GM12878 (cell line): ENCODE measurements around the gene SPARC. TPM values are rescaled to one million over a fixed set of nuclear protein-coding genes. Genes with fewer than 3 reads are reported as not detected.

Source experiments
- ATAC-seq: fragments of 200-7000 bp; cut with Tn5 transposase; 3 replicates; pipeline ENCODE4 v1.9.1; 2020; ENCODE audit warnings: mild to moderate bottlenecking, moderate library complexity
- BruUV-seq: library from RNA; stranded (reverse); fragments of 400-500 nt; replicated peaks from 2 replicates; lab custom pipeline; 2021; lab: Mats Ljungman, UMichigan
- CTCF ChIA-PET: fragments of 300-600 bp; sonication (Branson Sonifier 250); formaldehyde crosslinking; extraction: SDS; loops from one replicate; lab custom pipeline; 2021; ENCODE audit warnings: inconsistent platforms; lab: Yijun Ruan, JAX
- POLR2A ChIA-PET: fragments of 350-600 bp; formaldehyde crosslinking; extraction: SDS; loops from one replicate; lab custom pipeline; 2021; ENCODE audit warnings: inconsistent platforms; lab: Charles Lee
- RAD21 ChIA-PET: fragments of 300-600 bp; sonication (Branson Sonifier 250); formaldehyde crosslinking; loops from one replicate; lab custom pipeline; 2023; ENCODE audit warnings: antibody characterized with exemption; ENCODE audit not compliant: unreplicated experiment; lab: Charles Lee
- SMC1A ChIA-PET: fragments of 300-600 bp; sonication (Branson Sonifier 250); formaldehyde crosslinking; loops from one replicate; lab custom pipeline; 2023; ENCODE audit not compliant: unreplicated experiment, uncharacterized antibody; lab: Charles Lee
- DNase-seq: peaks from one replicate; pipeline ENCODE4 v3.0.0-alpha.2; 2011; ENCODE audit warnings: low read depth, low spot score
- FAIRE-seq: peaks from 3 replicates; lab custom pipeline; 2011; peaks lifted over from hg19 to GRCh38; lab: Jason Lieb, UNC
- H2AFZ ChIP-seq: 2 replicates; pipeline ENCODE4 v1.6.0; 2011; ENCODE audit warnings: low read depth, low read length, control low read depth; ENCODE audit not compliant: control insufficient read depth
- H3K27ac ChIP-seq: 2 replicates; pipeline ENCODE4 v1.5.1; 2011; ENCODE audit warnings: control low read depth; ENCODE audit not compliant: control insufficient read depth, insufficient read depth
- H3K27me3 ChIP-seq, 2 experiments: replicated peaks in 1 of 2; 2 replicates each; pipeline versions ENCODE4 v1.6.0 to v1.6.1; 2011; ENCODE audit warnings: low read length in 1 of 2; ENCODE audit not compliant: control insufficient read depth in 2 of 2, insufficient read depth in 2 of 2
- H3K36me3 ChIP-seq, 2 experiments: 2 replicates each; pipeline ENCODE4 v1.5.1; 2011; ENCODE audit warnings: low read length in 1 of 2; ENCODE audit not compliant: control insufficient read depth in 2 of 2, insufficient read depth in 2 of 2
- H3K4me1 ChIP-seq: 2 replicates; pipeline ENCODE4 v1.6.1; 2011; ENCODE audit warnings: mild to moderate bottlenecking, low read length, moderate library complexity, mixed read lengths; ENCODE audit not compliant: control insufficient read depth, insufficient read depth
- H3K4me2 ChIP-seq: 2 replicates; pipeline ENCODE4 v1.6.0; 2011; ENCODE audit warnings: control low read depth; ENCODE audit not compliant: control insufficient read depth, insufficient read depth
- H3K4me3 ChIP-seq: fragments of 200-600 bp; sonication (generic); 2 replicates; pipeline ENCODE4 v1.5.1; 2016
- H3K79me2 ChIP-seq: 2 replicates; pipeline ENCODE4 v1.6.0; 2011; ENCODE audit warnings: low read length; ENCODE audit not compliant: control insufficient read depth, insufficient read depth
- H3K9ac ChIP-seq: 2 replicates; pipeline ENCODE4 v1.8.0; 2011; ENCODE audit warnings: low read length, control low read depth, mixed read lengths; ENCODE audit not compliant: control insufficient read depth, insufficient read depth
- H3K9me3 ChIP-seq: replicated peaks from 3 replicates; pipeline ENCODE4 v1.5.1; 2011; ENCODE audit warnings: mild to moderate bottlenecking, low read length; ENCODE audit not compliant: control insufficient read depth, insufficient read depth
- H4K20me1 ChIP-seq: 2 replicates; pipeline ENCODE4 v1.6.0; 2011; ENCODE audit not compliant: control insufficient read depth, insufficient read depth
- ATF7 ChIP-seq: fragments of 450-650 bp; IDR thresholded peaks from 2 replicates; pipeline ENCODE4 v1.6.1; 2016; ENCODE audit warnings: low read depth, mild to moderate bottlenecking
- BACH1 ChIP-seq: fragments of 450-650 bp; IDR thresholded peaks from 2 replicates; pipeline ENCODE4 v1.6.1; 2017; ENCODE audit warnings: mild to moderate bottlenecking, borderline replicate concordance
- BRCA1 ChIP-seq: IDR thresholded peaks from 2 replicates; pipeline ENCODE4 v1.6.1; 2011; ENCODE audit warnings: low read depth, low read length, improper control_type of control experiment
- CEBPB ChIP-seq, 2 experiments: fragments of 150-350 bp in 1 of 2; IDR thresholded peaks; 2 replicates each; pipeline ENCODE4 v1.6.1; 2012 to 2014; ENCODE audit warnings: low read depth in 2 of 2, low read length in 2 of 2, borderline replicate concordance in 1 of 2, inconsistent platforms in 1 of 2
- CHD1 ChIP-seq: IDR thresholded peaks from 2 replicates; pipeline ENCODE4 v1.6.1; 2012; ENCODE audit warnings: low read depth, low read length, improper control_type of control experiment
- CREM ChIP-seq: IDR thresholded peaks from 2 replicates; pipeline ENCODE4 v1.6.1; 2014; ENCODE audit warnings: antibody characterized with exemption, low read depth
- HDAC6 ChIP-seq: fragments of 200-600 bp; sonication (generic); IDR thresholded peaks from one replicate; pipeline ENCODE4 v1.8.0; 2017; ENCODE audit warnings: antibody characterized with exemption; ENCODE audit not compliant: unreplicated experiment
- KAT2A ChIP-seq: conservative IDR thresholded peaks from 2 replicates; pipeline ENCODE4 v1.6.1; 2011; ENCODE audit warnings: low read depth, low read length; ENCODE audit not compliant: control insufficient read depth
- NRF1 ChIP-seq: conservative IDR thresholded peaks from 2 replicates; pipeline ENCODE4 v1.6.1; 2011; ENCODE audit warnings: mild to moderate bottlenecking, low read depth, low read length, improper control_type of control experiment
- RAD21 ChIP-seq: IDR thresholded peaks from 2 replicates; pipeline ENCODE4 v1.6.1; 2011; ENCODE audit warnings: mild to moderate bottlenecking, low read depth, low read length, moderate library complexity; ENCODE audit not compliant: insufficient read depth
- RBBP5 ChIP-seq: fragments of 200-600 bp; sonication (generic); conservative IDR thresholded peaks from 2 replicates; pipeline ENCODE4 v1.6.1; 2016
- RELB ChIP-seq: fragments of 450-650 bp; IDR thresholded peaks from 2 replicates; pipeline ENCODE4 v1.6.1; 2017; ENCODE audit warnings: low read depth, mild to moderate bottlenecking, moderate library complexity
- SMARCA5 ChIP-seq: fragments of 450-650 bp; IDR thresholded peaks from 2 replicates; pipeline ENCODE4 v1.6.1; 2017; ENCODE audit warnings: mild to moderate bottlenecking
- SP1 ChIP-seq: IDR thresholded peaks from one replicate; pipeline ENCODE4 v1.6.1; 2011; ENCODE audit warnings: low read depth, low read length
- WGBS: methylation state at CpG from one replicate; pipeline ENCODE4 v1.1.6; 2016; ENCODE audit warnings: low lambda C conversion rate; ENCODE audit not compliant: insufficient replicate concordance, insufficient coverage; ENCODE audit errors: missing lambda C conversion rate; 5-methylcytosine and 5-hydroxymethylcytosine counted together
- in situ Hi-C: fragments of 300-500 bp; cut with MboI; formaldehyde crosslinking; loops from 9 replicates; pipeline ENCODE4 v1.14.3; 2018; ENCODE audit warnings: mixed read lengths
- intact Hi-C: fragments of 100-400 bp; cut with micrococcal nuclease; formaldehyde crosslinking; loops from one replicate; pipeline ENCODE4 v1.14.2; 2022; ENCODE audit not compliant: unreplicated experiment
- polyA plus RNA-seq, 11 experiments: library from polyadenylated mRNA; depleted of rRNA in 4 of 11; unstranded in 6 of 11; stranded (reverse) in 5 of 11; fragments of >200 nt; fragmentation: Nextera tagmentation in 4 of 11; fragmentation: Illumina TruSeq in 1 of 11; extraction: Ambion mirVana in 4 of 11; extraction: Trizol in 1 of 11; gene quantifications; 1 replicate in 1 of 11; 2 replicates in 10 of 11; pipeline versions ENCODE4 v1.2.1 to v1.2.3, GENCODE V29; 2011 to 2016; ENCODE audit warnings: inconsistent platforms in 2 of 11, missing spikeins in 2 of 11, low read depth in 1 of 11
- total RNA-seq, 4 experiments: library from RNA; depleted of rRNA in 3 of 4; stranded (reverse); fragments of >200 nt in 3 of 4; fragmentation: Illumina TruSeq in 1 of 4; extraction: Trizol in 1 of 4; gene quantifications; 2 replicates each; pipeline versions ENCODE4 v1.2.1 to v1.2.3, GENCODE V29; 2013 to 2021

Gene SPARC
- total and polyA plus RNA-seq, 10 of the 15 experiments (the other 5 are each of a cell fraction or from before 2014, with no cell fraction given), result 29.6 to 154 (median 57.0) TPM

DNA sequence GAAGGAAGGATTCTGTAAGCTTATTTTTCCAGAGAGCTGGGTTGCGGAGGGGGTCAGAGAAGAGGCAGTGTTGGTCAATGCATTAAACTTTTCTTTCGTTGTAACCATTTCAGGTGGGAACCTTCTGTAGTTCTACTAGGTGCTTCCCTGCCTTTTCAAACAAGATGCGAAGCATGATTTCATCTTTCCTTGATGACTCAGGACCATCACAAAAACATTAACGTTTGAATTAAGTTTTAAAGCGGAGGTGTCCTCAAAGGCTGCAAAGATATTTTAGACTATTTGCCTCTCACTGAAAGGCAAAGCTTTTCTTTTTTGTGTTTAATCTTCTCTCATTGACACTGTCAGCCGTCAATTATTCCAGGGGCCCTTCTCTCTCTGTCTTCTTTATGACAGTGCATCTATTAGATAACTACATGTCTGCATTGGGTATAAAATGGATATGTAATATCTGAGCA lies 69.3 kb downstream of the SPARC start:
- in situ Hi-C loops, result no loop called here
- ChIA-PET SMC1A (interaction anchor here (0.7 to 2.7 kb wide), 6 partner anchors 9 to 63 kb away, joined by 3 to 10 read pairs (median 4); no protein-coding TSS in a partner anchor), POLR2A (no interaction called here), RAD21 (interaction anchor here (0.6 to 3.4 kb wide), 3 partner anchors 12 to 97 kb away, joined by 3 to 17 read pairs (median 5); no protein-coding TSS in a partner anchor), CTCF (interaction anchor here (0.7 to 1.5 kb wide), 6 partner anchors 17 to 172 kb away, joined by 3 to 5 read pairs (median 4); no protein-coding TSS in a partner anchor)
- TF ChIP-seq CREM (no peak), SP1 (no peak), SMARCA5 (no peak), ATF7 (no peak), RAD21 (no peak), BRCA1 (no peak), RELB (no peak), CEBPB (IDR thresholded peaks at IDR 0.05; ENCODE audit: borderline replicate concordance in 1 of 2, low read depth in 2 of 2, low read length in 2 of 2) (no peak), CHD1 (no peak), NRF1 (no peak), HDAC6 (no peak), BACH1 (no peak), RBBP5 (no peak), KAT2A (no peak)
- H3K9ac ChIP-seq, result no peak overlapping the region
- H3K36me3 ChIP-seq, result no peaks in the 10 kb centered on the region
- H3K4me3 ChIP-seq, result no peak overlapping the region
- no peak for DNase-seq
- no peak for ATAC-seq
- WGBS, result 56% methylated on average over 6 of the region's 6 CpGs
- H3K9me3 ChIP-seq, result no peaks in the 10 kb centered on the region
- no peaks in the 10 kb centered on the region for H3K79me2 ChIP-seq
- no peak overlapping the region for H3K4me2 ChIP-seq
- no TSS peak for BruUV-seq
- intact Hi-C loops, result no loop called here
- H3K27ac ChIP-seq, result no peak overlapping the region
- no peaks in the 10 kb centered on the region for H4K20me1 ChIP-seq
- H3K27me3 ChIP-seq, result no peaks in the 10 kb centered on the region; a peak in 1 of 4 replicates
- FAIRE-seq, result no peak
- no peak overlapping the region for H2AFZ ChIP-seq
- H3K4me1 ChIP-seq, result peaks cover 30% of the 10 kb centered on the region
